ENCODE measurements around the gene OGG1.

The OGG1 gene

GRCh38 chr3:9786209-9786739 is 36.5 kb downstream of the OGG1 start:
- no peak for DNase-seq (ENCODE audit: low spot score)

GRCh38 chr3:9786825-9787669 is 37.3 kb downstream of the OGG1 start:
- no peak for DNase-seq (ENCODE audit: low spot score)

GRCh38 chr3:9787714-9788113 is 38.0 kb downstream of the OGG1 start:
- DNase-seq (ENCODE audit: low spot score), result no peak

- no peak for DNase-seq (ENCODE audit: low spot score)
Observed at GRCh38 chr3:9791127-9791526, 41.4 kb downstream of the OGG1 start.

GRCh38 chr3:9791790-9792404 is 42.1 kb downstream of the OGG1 start:
- DNase-seq (ENCODE audit: low spot score), result no peak

GRCh38 chr3:9792405-9793160 is 42.8 kb downstream of the OGG1 start, which contains the start of the genes ARPC4 and TADA3:
Gene ARPC4 (plus strand): TSS chr3:9793082. CDS start chr3:9793122, 40 bp downstream.
Gene TADA3 (minus strand): TSS chr3:9792473. CDS start chr3:9791466, 1,007 bp downstream.
- DNase-seq (ENCODE audit: low spot score), result peak; percentile 97

- no peak for DNase-seq (ENCODE audit: low spot score)
Observed at GRCh38 chr3:9793161-9793781, 43.5 kb downstream of the OGG1 start.

- DNase-seq (ENCODE audit: low spot score), result no peak
Observed at GRCh38 chr3:9794400-9794799, 44.6 kb downstream of the OGG1 start.

- no peak for DNase-seq (ENCODE audit: low spot score)
Observed at GRCh38 chr3:9795207-9795606, 45.5 kb downstream of the OGG1 start.

GRCh38 chr3:9797196-9797945 is 47.6 kb downstream of the OGG1 start:
- no peak for DNase-seq (ENCODE audit: low spot score)

- no peak for DNase-seq (ENCODE audit: low spot score)
Observed at GRCh38 chr3:9800529-9800928, 50.8 kb downstream of the OGG1 start.

- DNase-seq (ENCODE audit: low spot score), result no peak
Observed at GRCh38 chr3:9803494-9803893, 53.7 kb downstream of the OGG1 start.

GRCh38 chr3:9804996-9805395 is 55.2 kb downstream of the OGG1 start:
- no peak for DNase-seq (ENCODE audit: low spot score)

GRCh38 chr3:9806137-9806536 is 56.4 kb downstream of the OGG1 start:
- no peak for DNase-seq (ENCODE audit: low spot score)
